ENCODE results near the gene METAP1. TPM values are rescaled to one million over a fixed set of nuclear protein-coding genes. Genes with fewer than 3 reads are reported as not detected.
A peak's percentile ranks its signal among the peaks of the same experiment; 100 is the strongest.
"Not testable (repeated sequence)": the region's sequence is repeated elsewhere in the genome, so short reads cannot be mapped to it uniquely, and the experiment has no call there.

The METAP1 gene
- total RNA-seq, 6 experiments from 2014 or later: 49.0 to 61.4 (median 56.1) TPM

- no peak overlapping the region for H3K4me3 Mint-ChIP-seq
- DNase-seq: no peak
- H3K4me1 Mint-ChIP-seq (ENCODE audit: low read depth): peaks cover 80% of the 10 kb centered on the region
- TF ChIP-seq, protein P1, sequence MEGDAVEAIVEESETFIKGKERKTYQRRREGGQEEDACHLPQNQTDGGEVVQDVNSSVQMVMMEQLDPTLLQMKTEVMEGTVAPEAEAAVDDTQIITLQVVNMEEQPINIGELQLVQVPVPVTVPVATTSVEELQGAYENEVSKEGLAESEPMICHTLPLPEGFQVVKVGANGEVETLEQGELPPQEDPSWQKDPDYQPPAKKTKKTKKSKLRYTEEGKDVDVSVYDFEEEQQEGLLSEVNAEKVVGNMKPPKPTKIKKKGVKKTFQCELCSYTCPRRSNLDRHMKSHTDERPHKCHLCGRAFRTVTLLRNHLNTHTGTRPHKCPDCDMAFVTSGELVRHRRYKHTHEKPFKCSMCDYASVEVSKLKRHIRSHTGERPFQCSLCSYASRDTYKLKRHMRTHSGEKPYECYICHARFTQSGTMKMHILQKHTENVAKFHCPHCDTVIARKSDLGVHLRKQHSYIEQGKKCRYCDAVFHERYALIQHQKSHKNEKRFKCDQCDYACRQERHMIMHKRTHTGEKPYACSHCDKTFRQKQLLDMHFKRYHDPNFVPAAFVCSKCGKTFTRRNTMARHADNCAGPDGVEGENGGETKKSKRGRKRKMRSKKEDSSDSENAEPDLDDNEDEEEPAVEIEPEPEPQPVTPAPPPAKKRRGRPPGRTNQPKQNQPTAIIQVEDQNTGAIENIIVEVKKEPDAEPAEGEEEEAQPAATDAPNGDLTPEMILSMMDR (IDR thresholded peaks at IDR 0.05): no peak
- H3K9me3 Mint-ChIP-seq: no peaks in the 10 kb centered on the region
- peaks cover 2% of the 10 kb centered on the region for H3K27me3 Mint-ChIP-seq (ENCODE audit: insufficient read depth)
- peak overlapping the region; percentile 36; the same call in 1 of the 2 replicates for H3K27ac Mint-ChIP-seq
- H3K36me3 Mint-ChIP-seq (ENCODE audit: low read depth): peaks cover 47% of the 10 kb centered on the region
These were observed 62.7 kb downstream of the METAP1 start for GRCh38 chr4:99058228-99058627.

DNA sequence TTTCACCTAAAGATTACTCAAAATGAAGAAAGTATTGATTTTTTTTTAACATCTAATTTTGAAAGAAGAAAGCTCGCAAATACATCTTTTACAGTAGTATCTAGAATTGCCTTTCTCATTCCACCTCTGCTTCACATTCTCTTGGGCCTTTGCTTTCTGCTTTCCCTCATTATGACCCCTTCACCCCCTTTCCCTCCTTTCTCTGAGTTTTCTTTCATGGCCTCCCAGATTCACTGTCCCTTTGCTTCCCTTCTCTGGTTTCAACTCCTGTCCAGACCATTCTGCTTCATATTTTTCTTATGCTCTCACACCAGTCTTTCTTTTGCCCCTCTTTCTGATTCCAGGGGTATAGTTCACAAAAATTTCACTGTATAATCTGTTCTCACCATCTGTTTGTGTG is 64.0 kb downstream of the METAP1 start:
- H3K27ac Mint-ChIP-seq: peak overlapping the region; percentile 91
- H3K9me3 Mint-ChIP-seq: no peaks in the 10 kb centered on the region
- TF ChIP-seq, protein P1 (IDR thresholded peaks at IDR 0.05): no peak
- peak overlapping the region; percentile 67 for H3K4me3 Mint-ChIP-seq
- peaks cover under 1% of the 10 kb centered on the region for H3K27me3 Mint-ChIP-seq (ENCODE audit: insufficient read depth)
- no peak for DNase-seq
- peaks cover 77% of the 10 kb centered on the region for H3K4me1 Mint-ChIP-seq (ENCODE audit: low read depth)
- H3K36me3 Mint-ChIP-seq (ENCODE audit: low read depth): peaks cover 51% of the 10 kb centered on the region

DNA sequence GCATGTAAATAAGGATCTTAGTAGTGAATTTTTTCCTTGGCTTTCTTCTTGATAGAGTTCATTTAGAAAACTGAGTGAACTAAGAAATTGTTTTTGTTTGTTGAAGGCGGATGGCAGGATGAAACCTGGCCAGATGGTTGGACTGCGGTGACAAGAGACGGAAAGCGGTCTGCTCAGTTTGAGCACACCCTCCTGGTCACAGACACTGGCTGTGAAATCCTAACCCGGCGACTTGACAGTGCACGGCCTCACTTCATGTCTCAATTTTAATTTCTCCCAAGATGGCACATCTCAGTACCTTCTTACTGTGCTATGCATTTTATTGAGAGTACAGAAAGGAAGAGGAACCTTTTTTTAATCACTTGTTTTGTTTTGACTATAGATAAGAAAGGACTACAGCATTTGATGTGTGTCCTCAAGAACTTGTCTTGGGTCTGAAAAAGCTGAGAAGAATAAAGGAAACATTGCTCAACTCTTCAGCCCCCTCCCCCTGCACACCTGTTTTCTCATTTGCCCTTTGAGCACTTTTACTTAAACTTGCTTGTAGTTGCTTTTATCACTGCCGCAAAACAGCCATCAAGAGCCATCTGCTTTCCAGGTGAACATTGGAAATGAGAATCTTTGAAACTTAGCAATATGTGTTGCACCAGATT is 65.7 kb downstream of the METAP1 start:
- H3K4me1 Mint-ChIP-seq (ENCODE audit: low read depth): peaks cover 61% of the 10 kb centered on the region
- H3K36me3 Mint-ChIP-seq (ENCODE audit: low read depth): peaks cover 66% of the 10 kb centered on the region
- H3K27me3 Mint-ChIP-seq (ENCODE audit: insufficient read depth): no peaks in the 10 kb centered on the region
- no peak for DNase-seq
- peak overlapping the region; percentile 91 for H3K27ac Mint-ChIP-seq
- TF ChIP-seq, protein P1 (IDR thresholded peaks at IDR 0.05): no peak
- no peaks in the 10 kb centered on the region for H3K9me3 Mint-ChIP-seq
- peak overlapping the region; percentile 20; the same call in 1 of the 2 replicates for H3K4me3 Mint-ChIP-seq

- no peaks in the 10 kb centered on the region for H3K9me3 Mint-ChIP-seq
These were observed 66.6 kb downstream of the METAP1 start for GRCh38 chr4:99062120-99062519.

DNA sequence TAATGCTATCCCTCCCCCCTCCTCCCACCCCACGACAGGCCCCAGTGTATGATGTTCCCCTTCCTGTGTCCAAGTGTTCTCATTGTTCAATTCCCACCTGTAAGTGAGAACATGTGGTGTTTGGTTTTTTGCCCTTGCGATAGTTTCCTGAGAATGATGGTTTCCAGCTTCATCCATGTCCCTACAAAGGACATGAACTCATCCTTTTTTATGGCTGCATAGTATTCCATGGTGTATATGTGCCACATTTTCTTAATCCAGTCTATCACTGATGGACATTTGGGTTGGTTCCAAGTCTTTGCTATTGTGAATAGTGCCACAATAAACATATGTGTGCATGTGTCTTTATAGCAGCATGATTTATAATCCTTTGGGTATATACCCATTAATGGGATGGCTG is 70.0 kb downstream of the METAP1 start:
- not testable (repeated sequence) for H3K27me3 Mint-ChIP-seq (ENCODE audit: insufficient read depth); H3K4me3 Mint-ChIP-seq
- H3K4me1 Mint-ChIP-seq (ENCODE audit: low read depth): peaks cover 26% of the 10 kb centered on the region

More at GRCh38 chr4:99062120-99062519, 66.6 kb downstream of the METAP1 start:
- Mint-ChIP-seq H3K36me3 (ENCODE audit: low read depth) (peaks cover 72% of the 10 kb centered on the region), H3K4me1 (ENCODE audit: low read depth) (peaks cover 58% of the 10 kb centered on the region), H3K4me3 (no peak overlapping the region), H3K27me3 (ENCODE audit: insufficient read depth) (no peaks in the 10 kb centered on the region), H3K27ac (peak overlapping the region; percentile 58)
- no peak for DNase-seq
- TF ChIP-seq, protein P1 (IDR thresholded peaks at IDR 0.05): no peak

GRCh38 chr4:99067617-99068016 is 72.1 kb downstream of the METAP1 start:
- peaks cover 5% of the 10 kb centered on the region for H3K4me1 Mint-ChIP-seq (ENCODE audit: low read depth)
- peaks cover 43% of the 10 kb centered on the region for H3K36me3 Mint-ChIP-seq (ENCODE audit: low read depth)
- peaks cover 2% of the 10 kb centered on the region; the same call in 1 of the 2 replicates for H3K27me3 Mint-ChIP-seq (ENCODE audit: insufficient read depth)
- no peak for DNase-seq
- H3K4me3 Mint-ChIP-seq: no peak overlapping the region
- TF ChIP-seq, protein P1 (IDR thresholded peaks at IDR 0.05): no peak
- H3K27ac Mint-ChIP-seq: no peak overlapping the region
- H3K9me3 Mint-ChIP-seq: no peaks in the 10 kb centered on the region

More for the DNA sequence above, 70.0 kb downstream of the METAP1 start:
- H3K27ac Mint-ChIP-seq, H3K9me3 Mint-ChIP-seq, DNase-seq: not testable (repeated sequence)
- peaks cover 56% of the 10 kb centered on the region for H3K36me3 Mint-ChIP-seq (ENCODE audit: low read depth)

All from HFFc6 (cell line).